GM18873 (cell line): ENCODE results near the gene RELCH.

Source experiments
- ATAC-seq: cut with Tn5 transposase; IDR thresholded peaks from one replicate; pipeline ENCODE4 v1.9.1; 2021; ENCODE audit warnings: mild to moderate bottlenecking, moderate library complexity, moderate number of reproducible peaks; ENCODE audit not compliant: unreplicated experiment, low FRiP score

RELCH gene

GRCh38 chr18:62248313-62248712 lies 61.3 kb downstream of the RELCH start:
- ATAC-seq: no peak

- ATAC-seq: peak; percentile 62
Observed at GRCh38 chr18:62249478-62250097, 62.5 kb downstream of the RELCH start.

GRCh38 chr18:62250475-62250874 lies 63.4 kb downstream of the RELCH start:
- ATAC-seq: no peak

- ATAC-seq: no peak
Observed at GRCh38 chr18:62258093-62258492, 71.0 kb downstream of the RELCH start.

- no peak for ATAC-seq
Observed at GRCh38 chr18:62258616-62259015, 71.6 kb downstream of the RELCH start.

GRCh38 chr18:62262061-62262460 lies 75.0 kb downstream of the RELCH start:
- ATAC-seq: no peak

GRCh38 chr18:62264984-62265383 lies 77.9 kb downstream of the RELCH start:
- ATAC-seq: no peak

- ATAC-seq: no peak
Observed at GRCh38 chr18:62277045-62277444, 90.0 kb downstream of the RELCH start.

GRCh38 chr18:62279561-62279960 lies 92.5 kb downstream of the RELCH start:
- no peak for ATAC-seq

- ATAC-seq: no peak
Observed at GRCh38 chr18:62280058-62280457, 93.0 kb downstream of the RELCH start.

- ATAC-seq: no peak
Observed at GRCh38 chr18:62280786-62281185, 93.7 kb downstream of the RELCH start.

- ATAC-seq: no peak
Observed at GRCh38 chr18:62281684-62282083, 94.6 kb downstream of the RELCH start.

GRCh38 chr18:62282188-62282629 lies 95.2 kb downstream of the RELCH start:
- ATAC-seq: no peak

- no peak for ATAC-seq
Observed at GRCh38 chr18:62284637-62285036, 97.6 kb downstream of the RELCH start.

- ATAC-seq: no peak
Observed at GRCh38 chr18:62285281-62285680, 98.2 kb downstream of the RELCH start.

- ATAC-seq: no peak
Observed at GRCh38 chr18:62287781-62288664, 101.0 kb downstream of the RELCH start.

GRCh38 chr18:62288665-62289008 lies 101.6 kb downstream of the RELCH start:
- no peak for ATAC-seq

- peak; percentile 40 for ATAC-seq
Observed at GRCh38 chr18:62289047-62289446, 102.0 kb downstream of the RELCH start.

- ATAC-seq: no peak
Observed at GRCh38 chr18:62294073-62294472, 107.0 kb downstream of the RELCH start.

GRCh38 chr18:62300359-62300963 lies 113.4 kb downstream of the RELCH start:
- no peak for ATAC-seq

- ATAC-seq: no peak
Observed at GRCh38 chr18:62301322-62301721, 114.3 kb downstream of the RELCH start.

GRCh38 chr18:62312851-62313250 lies 125.8 kb downstream of the RELCH start:
- ATAC-seq: no peak
